CD4-positive, alpha-beta T cell treated with Interleukin-15 for 1 hour (primary cell): ENCODE results near the gene PDSS2.
"Not testable (repeated sequence)": the region's sequence is repeated elsewhere in the genome, so short reads cannot be mapped to it uniquely, and the experiment has no call there.

Source experiments
- DNase-seq: peaks from one replicate; pipeline ENCODE4 v3.0.0-alpha.2; 2020

Gene PDSS2, protein sequence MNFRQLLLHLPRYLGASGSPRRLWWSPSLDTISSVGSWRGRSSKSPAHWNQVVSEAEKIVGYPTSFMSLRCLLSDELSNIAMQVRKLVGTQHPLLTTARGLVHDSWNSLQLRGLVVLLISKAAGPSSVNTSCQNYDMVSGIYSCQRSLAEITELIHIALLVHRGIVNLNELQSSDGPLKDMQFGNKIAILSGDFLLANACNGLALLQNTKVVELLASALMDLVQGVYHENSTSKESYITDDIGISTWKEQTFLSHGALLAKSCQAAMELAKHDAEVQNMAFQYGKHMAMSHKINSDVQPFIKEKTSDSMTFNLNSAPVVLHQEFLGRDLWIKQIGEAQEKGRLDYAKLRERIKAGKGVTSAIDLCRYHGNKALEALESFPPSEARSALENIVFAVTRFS

DNA sequence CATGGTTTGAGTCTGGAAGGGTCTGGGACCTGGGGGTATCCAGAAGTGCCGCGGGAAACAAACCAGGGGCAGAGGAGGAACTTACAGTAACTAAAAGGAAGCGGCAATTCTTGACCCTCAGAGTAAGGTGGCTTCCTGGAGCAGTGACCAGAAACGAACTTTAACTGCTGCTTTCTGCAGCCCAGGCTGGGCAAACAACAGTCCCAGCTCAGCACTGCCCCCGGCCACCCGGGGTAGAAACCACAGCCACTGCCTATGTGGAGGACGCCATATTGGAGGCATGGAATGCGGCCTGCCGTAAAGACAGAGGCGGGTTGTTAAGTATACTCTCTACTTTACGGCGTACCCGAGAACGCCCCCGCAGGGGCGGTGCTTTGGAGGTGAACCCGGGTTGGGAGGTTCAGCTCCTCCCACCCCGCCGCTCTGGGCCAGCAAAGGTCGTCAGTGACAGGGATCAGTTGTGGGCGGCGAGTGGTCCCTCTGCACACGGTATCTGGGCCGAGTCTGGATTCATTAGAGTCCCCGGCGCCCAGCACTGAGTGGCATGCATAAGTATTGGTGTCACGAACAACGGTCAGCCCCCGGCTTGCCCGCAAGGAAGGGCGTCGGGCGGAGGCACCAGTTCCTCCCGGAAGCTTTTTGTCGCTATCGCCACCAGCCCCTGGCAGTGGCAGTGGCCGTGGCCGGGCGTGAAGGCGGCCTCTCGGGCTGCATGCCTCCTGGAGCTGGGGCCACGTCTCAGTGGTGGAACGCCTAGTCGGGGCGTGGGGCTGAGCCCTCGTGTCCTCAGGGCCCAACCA, at the start of gene PDSS2:
TSS of gene PDSS2 (minus strand) at position 282 of the 800 bp plus-strand sequence. CDS start at position 3, 279 bp downstream.
- DNase-seq: peak; percentile 97

DNA sequence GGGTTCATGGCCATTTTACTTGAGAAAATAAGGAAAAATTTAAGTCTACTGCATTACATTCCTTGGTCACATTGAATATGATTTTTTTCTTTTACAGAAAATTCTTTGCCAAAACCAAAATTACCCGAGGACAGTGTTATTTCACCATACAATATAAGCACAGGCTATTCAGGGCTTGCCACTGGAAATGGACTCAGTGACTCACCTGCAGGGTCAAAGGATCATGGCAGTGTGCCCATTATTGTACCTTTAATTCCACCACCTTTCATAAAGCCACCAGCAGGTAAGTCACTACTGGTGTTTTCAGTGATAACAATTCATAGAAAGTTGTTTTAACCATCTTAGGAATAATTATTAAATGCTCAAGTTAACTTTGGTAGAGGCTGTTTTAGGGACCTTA, 46.8 kb upstream of the PDSS2 start:
- no peak for DNase-seq

DNA sequence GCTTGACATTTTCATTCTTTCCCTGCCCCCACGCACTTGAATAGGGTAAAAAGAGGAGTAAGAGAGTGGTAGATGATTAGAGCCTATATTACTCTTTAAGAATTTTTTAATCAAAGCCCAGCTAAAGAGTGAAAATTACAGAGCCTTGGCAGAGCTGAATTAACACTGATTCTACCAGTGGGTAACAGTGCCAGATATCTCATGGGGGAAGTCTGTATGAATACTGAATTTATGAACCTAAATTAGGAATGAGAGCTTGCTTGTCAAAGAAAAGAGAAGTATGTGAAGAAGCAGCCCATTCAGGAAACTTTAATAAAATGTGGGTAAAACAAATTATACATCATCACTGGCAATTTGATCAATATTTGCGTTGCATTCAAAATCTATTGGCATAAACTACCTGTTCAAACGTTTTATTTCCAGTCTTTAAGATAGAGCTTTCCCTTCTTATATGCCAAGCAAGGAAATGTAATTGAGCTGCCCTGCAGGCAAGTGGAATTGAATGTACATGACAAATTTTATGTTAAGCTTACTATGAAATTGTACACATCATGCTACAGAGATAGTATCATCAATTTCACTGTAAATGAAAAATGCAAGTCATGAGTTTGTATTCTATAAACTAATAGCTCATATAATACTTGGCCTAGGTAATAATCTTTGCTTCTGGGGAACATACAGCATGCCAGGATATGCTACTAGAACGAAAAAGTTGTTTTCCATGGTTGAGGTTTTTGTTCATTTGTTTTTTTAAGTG, 45.1 kb upstream of the PDSS2 start:
- DNase-seq: no peak

DNA sequence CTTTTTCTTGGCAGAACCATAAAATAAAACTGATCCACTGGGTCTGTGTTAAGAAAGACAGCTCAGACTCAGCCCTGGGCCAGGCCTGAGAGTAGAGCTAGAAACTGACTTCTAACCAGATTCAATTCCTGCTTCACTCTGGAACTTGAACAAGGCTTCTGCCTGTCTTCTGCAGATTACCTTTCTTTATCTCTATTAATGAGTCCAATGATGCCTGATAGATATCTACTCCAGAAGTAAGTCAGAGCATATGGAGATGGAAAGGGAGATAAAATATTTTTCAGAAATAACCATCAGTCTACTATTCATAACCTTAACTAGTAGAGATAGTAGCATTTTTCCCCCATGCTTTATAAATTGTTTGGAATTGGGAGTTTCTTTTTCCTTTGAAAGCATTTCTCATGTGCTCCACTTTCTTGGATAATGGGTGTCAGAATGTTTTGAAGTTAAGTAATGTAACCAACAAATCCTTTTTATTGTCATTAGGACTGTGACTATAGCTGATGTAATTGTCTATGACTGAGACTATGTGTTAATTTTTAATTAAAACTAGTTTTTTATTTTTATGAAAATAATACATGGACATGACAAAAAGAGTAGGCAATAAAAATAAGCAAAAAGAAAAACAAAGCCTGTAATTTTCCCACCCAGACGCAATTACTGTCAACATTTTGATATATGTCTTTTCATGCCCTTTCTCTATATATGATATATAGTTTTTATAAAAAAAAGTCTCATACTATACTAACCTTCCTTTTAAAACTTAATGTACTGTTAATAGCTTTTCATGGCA, 37.7 kb upstream of the PDSS2 start:
- no peak for DNase-seq

DNA sequence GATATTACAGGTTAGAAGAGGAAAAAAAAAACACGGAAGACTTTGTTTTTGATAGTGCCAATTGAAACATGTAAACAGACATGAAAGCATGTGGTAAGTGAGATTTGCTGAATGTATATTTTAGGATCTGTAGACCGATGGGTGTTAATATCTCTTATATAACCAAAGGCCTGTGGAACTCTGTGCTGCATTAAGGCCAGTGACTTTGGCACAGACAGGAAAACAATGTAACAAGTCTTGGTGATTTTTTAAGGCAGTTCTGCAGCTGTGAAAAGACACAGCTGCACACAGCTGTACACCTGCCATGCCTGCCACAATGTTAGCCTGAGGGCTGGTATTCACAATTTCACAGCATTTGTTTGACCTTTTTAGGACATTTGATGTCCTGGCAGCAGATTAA, 36.6 kb upstream of the PDSS2 start:
- no peak for DNase-seq

DNA sequence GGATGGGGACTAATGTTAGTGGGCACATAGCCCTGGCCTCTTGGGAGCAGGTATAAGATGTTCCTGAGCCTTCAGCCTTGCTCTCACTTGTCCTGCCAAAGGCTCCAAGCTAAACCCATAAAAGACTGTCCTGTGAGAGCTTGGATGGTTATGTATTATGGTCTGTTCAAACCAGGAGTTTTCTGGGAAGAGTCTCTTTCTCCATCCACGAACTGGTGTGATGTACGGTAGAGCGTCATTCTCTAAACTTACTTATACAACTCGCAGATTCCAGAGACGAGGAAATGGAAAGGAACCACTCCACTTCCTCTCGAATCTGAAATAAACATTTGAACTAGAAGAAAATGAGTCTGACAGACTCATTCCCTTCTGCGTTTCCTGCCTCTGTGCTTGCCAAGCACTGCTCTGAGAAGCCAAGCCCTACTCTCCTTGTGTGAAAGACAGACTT, 35.9 kb upstream of the PDSS2 start:
- no peak for DNase-seq

DNA sequence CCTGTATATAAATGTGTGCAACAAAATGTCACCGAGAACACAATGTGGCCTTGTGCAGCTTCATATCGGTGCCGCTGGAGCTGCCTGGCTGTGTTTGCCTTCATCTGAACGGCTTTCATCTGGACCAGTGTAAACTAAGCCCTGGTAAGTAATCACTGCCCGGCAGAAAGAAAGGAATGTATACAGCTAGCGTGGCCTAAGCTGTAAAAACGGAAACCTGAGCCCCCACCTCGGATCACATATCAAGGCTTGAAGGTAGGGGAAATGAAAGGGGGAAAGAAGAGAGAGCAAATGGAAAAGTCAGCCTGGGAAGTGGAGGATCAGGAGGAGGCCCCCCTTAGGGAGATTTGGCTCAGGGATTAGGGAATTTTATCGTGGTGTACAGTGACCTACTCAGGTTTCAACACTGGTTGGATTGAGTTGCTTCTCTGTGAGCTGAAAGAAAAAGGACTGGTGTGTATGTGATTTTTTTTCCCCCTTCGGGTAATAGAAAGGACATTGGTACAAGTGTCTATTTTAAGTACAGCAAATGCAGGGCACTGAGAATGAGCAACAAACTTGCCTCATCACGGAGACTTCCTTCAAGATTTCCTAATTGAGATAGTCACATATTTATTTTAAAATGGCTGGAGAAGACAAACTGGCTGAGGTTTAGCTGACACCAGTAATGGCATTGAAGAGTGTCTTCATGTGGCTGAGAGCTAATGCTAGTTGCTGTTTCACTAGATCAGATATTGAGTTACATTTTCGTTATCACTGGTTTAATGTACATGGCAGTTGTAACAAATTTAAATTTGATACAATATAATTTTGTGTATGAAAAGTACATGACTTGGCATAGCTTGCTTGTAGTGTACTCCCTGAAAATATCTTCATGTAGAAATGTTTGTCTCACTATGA, 34.0 kb upstream of the PDSS2 start:
- no peak for DNase-seq

DNA sequence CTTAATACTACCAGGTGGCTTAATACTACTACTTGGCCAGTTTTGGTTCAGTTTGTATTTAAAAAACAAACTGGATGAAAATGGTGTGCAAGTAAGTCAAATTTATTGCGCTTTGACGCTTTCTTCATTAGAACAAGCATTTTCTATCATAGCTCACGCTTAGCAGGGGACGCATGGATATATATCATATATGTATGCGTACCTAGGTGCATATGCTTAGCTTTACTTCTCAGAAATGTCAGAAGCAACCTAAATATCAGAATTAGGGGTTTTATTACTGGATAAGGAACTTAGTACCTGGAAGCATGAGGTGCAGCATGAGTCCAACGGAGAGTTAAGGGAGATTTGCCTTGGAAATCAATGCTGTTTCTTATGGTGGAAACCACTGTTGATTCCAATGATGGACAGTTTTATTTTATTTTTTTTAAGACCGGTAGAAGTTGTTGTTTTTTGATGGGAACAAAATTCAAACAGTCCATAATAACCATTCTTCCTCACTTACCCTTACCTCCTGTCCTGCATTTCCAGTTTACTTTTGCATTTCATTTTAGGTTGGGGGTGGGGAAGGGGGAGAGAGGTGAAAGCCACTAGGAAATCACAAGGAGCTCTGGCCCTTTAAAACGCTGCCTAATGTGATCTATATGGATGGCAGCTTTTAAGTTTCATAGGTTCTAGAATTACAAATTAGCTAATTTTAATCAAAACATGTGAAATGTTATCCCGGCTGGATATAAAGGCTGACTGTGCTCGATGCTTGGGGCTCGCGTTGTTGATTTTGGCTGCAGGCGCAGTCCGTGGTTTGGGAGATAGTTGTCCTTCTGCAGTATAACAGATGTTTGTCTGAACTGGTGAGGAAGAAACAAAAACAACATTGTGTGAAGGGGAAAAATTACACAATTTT, 32.6 kb upstream of the PDSS2 start:
- no peak for DNase-seq

DNA sequence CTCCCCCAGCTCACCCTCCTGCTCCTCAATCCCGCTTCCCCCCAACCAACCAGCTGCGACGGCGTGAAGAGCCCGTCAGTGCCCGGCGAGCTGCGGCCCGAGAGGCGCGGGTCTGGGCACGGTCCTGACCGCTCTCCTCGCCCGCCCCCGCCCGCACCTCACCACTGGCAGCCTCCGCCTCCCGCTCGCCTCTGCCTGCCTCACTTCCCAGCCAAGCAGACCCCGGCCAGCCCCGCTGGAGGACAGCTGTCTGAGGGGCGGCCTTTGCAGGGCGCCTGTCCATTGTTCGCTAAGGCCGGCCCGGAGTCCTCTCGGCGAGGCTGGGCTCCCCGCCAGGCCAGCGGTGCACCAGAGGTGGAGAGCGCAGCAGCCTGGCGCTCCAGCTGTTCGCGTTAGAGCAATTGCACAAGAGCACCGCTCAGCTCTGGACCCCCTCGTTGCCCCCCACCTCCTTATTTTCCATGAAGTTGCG, 31.8 kb upstream of the PDSS2 start:
- DNase-seq: no peak

DNA sequence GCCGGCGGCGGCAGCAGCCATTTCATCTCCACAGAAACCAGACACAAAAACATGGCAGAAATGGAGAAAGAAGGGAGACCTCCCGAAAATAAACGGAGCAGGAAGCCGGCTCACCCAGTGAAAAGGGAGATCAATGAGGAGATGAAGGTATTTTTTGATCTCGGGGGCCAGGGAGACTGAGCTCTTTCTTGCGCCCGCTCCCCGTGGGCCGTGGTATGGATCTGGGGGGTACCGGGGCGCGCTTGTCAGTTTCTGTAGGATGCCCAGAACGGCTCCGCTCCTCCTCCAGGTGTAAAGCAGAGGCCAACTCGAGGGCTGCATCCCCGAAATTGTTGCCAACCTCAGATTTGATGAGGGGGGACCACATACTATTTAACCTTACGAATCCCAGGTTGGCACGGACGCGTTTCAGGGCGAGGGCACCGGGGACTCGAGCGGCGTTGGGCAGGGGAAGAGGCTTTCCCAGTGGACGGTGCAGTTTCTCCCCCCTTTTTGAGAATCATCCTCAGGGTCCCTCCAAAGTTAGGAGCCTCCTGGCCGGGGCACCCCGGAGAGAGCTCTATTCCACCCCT, 31.3 kb upstream of the PDSS2 start:
- DNase-seq: no peak

DNA sequence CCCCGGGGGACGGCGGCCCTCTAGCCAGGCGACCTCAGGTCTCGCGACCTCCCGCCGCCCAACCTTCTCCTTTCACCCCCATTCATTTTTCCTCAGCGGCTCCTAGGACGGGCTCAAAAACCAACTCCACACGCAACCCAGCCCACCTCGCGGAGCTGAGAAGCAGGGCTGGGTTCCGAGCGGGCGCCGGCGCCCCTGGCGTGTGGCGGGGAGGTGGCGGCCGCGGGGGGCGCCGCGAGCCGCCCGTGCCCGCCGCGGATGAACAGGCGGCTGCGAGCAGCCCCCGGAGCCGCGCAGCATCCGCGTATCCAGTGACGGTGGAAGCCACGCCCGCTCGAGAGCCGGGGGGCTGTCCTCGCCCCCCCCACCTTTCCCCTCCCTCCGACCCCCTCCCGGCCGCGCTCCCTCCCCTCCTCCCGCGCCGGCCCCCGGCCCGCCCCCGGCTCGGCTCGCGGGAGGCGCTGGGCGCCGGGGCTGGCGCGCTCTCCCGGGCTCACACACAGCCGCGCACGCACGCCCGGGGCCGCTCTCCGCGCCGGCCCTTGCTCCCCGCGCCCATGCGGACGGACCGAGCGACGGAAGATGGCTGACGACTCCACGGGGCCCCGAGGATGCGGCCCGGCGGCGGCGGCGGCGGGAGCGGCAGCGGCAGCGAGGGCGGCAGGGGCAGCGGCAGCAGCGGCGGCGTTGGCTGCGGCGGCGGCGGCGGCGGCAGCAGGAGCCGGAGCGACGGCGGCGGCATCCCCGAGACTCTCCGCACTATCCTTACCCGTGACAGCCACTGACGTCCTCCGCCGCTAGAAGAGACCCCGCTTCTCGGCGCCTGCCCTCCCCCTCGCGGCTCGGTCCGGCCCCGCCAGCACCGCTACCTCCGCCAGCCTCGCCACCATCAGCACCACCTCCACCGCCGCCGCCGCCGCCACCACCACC, 30.5 kb upstream of the PDSS2 start, which contains the start of gene SOBP:
TSS of gene SOBP (plus strand) at position 482 of the 930 bp plus-strand sequence. CDS start 500 bp downstream, outside the sequence.
- peak; percentile 54 for DNase-seq

DNA sequence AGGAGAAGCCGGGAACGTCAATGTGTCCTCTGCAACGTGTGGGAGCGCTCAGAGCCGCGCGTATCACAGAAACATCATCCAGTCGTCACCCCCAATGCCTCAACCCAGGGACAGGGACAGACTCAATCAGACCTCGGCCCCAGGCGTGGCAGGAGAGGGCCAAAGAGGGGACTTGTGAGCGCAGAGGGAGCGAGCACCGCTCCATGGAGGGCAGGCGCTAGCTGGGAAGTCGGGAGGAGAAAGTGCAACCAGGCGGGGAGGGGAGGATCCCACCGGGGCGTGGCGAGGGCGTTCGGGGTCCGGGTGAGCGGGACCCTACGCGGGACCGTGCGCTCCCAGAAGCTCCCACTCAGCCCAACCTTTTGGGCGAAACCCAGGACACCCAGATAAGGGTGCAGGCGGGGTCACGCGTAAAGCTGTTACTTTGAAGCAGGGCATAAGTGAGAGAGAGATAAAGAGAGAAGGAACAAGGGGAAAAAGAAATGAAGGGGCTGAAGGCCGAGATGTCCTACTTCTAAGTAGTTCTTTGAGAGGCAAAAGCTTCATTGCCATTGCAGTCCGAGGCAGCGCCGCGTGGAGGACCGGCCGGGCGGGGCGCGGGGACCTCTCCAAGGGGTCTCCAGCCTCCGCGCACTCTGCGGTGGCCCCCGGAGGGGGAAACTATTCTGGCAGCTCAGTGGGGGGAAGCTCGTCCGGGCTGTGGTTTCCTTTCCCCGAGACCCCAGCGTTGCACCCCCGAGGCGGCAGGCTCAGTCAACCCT, 29.7 kb upstream of the PDSS2 start:
- no peak for DNase-seq

DNA sequence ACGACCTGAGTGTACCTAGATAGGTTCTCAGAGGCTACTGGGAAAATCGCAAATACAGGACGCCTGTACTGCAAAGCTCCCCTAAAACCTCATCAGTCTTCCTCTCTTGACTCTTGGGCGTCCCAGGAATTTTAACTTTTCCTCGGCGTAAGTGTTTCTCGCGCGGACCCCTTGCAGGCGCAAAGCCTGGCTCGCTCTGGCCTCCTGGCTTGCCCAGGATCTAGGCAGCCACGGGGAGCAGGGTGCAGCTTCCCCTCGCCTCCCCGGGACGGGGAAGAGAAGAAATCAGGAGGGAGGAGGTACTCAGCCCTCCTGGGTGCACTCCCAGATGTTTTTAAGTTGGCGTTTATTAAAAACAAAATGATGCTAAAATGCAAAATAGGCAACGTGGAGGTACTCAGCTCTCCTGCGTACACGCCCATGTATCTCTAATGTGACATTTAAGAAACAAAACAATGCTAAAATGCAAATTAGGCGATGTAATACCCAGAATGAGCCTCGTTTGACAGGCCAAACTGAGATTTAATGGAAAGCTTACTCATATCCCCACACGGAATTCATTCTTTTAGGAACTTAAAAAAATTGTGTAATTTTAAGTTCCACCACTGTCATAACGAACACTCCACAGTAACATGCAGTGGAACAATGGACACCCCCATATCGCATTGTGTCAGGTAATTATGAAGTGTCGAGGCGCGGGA, 29.0 kb upstream of the PDSS2 start:
- DNase-seq: no peak

DNA sequence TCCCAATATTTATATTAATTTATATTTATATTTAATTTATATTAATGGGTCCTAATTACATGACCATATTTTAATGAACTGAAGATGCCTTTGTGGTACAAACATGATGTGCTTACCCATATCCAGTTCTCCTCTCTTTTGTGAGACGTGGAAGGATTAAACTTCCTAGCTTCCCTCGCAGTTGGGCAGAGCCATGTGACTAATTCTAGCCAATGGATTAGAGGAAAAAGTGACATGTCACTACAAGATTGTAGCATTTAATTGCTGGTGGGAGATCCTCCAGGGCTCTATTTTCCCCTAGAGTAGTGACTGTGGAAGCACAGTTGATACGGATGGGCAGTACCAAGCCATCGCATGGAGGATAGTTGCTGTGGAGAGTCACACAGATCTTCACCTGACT, 25.8 kb upstream of the PDSS2 start:
- no peak for DNase-seq

DNA sequence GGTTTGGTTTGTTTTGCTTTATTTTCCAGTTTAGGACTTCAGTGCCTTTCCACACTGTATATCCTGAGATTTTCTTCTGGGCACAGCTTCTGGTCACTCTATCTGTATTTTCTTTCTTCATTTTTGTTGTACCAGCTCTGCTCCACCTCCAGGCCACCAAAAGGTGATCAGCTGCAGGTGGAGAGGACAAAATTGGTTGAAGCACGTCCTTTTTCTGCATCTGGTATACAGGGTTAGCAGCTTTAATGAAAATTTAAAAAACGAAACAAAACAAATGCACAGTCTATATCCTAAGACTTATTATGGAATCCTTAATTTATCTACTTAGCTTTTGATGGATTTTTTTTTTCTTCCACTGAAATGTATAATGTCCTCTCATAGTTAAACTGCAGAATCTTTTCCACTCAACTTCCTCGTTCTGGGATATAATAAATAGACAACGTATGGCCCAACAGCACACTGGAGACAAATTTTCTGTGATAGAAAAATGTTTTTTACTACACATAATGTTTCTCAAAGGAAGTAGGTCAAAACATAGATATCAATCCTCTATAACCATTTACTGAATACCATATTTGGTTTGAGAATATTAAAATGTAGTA, 19.8 kb upstream of the PDSS2 start:
- DNase-seq: no peak

DNA sequence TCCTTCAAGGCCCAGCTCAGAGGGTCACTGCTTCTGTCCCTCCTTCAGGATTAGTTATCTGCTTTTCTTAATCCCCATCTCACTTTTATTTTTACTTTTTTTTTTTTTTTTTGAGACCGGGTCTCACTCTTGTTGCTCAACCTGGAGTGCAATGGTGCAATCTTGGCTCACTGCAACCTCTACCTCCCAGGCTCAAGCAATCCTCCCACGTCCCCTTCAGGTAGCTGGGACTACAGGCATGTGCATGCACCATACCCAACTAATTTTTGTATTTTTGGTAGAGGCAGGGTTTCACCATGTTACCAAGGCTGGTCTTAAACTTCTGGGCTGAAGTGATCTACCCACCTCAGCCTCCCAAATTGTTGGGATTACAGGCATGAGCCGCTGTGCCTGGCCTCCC, 16.5 kb upstream of the PDSS2 start:
- not testable (repeated sequence) for DNase-seq

DNA sequence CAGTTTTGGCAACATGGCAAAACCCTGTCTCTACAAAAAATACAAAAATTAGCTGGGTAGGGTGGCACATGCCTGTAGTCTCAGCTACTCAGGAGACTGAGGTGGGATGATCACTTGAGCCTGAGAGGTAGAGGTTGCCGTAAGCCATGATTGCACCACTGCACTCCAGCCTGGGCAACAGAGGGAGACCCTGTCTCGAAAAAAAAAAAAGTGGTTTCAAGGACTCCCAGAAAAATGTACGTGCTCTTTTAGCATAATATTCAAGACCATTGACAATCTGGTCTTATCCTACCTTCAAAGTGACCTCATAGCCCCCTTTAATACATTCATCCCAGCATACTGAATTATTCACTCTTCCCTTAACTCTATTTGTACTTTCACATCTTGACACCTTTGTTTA, 16.0 kb upstream of the PDSS2 start:
- not testable (repeated sequence) for DNase-seq
